ENCODE measurements around the gene FAM114A1. TPM values are rescaled to one million over a fixed set of nuclear protein-coding genes. Genes with fewer than 3 reads are reported as not detected.

FAM114A1 gene
- total and polyA plus RNA-seq, 9 donors = 32.8 to 99.7 (median 79.3) TPM

DNA sequence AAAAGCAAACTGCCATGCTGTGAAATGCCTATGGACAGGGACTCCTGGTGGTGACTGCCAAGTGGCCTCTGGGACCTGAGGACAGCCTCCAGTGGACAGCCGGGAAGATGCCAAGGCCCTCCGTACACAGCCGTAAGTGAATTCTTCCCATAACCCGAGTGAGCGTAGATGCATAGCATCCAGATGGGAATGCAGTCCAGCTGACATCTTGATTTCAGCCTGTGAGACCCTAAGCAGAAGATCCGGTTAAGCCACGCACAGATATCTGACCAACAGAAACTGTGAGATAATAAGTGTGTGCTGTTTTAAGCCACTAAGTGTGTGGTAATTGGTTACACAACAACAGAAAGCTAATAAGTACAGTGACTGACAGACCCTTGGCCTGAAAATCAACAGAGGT, 108.7 kb downstream of the FAM114A1 start:
- Histone ChIP-seq H3K27me3 (no peaks in the 10 kb centered on the region), H3K27ac (no peak overlapping the region), H3K4me1 (ENCODE audit: insufficient read depth) (no peaks in the 10 kb centered on the region), H3K4me3 (no peak overlapping the region), H3K9me3 (no peaks in the 10 kb centered on the region), H3K36me3 (no peaks in the 10 kb centered on the region)
- no peak for DNase-seq
- WGBS, 3 donors = 86 to 96% (median 88%) methylated on average over 7 of the region's 7 CpGs
- intact Hi-C loops (cut with DNase I) = no loop called here
- TF ChIP-seq, protein P1, sequence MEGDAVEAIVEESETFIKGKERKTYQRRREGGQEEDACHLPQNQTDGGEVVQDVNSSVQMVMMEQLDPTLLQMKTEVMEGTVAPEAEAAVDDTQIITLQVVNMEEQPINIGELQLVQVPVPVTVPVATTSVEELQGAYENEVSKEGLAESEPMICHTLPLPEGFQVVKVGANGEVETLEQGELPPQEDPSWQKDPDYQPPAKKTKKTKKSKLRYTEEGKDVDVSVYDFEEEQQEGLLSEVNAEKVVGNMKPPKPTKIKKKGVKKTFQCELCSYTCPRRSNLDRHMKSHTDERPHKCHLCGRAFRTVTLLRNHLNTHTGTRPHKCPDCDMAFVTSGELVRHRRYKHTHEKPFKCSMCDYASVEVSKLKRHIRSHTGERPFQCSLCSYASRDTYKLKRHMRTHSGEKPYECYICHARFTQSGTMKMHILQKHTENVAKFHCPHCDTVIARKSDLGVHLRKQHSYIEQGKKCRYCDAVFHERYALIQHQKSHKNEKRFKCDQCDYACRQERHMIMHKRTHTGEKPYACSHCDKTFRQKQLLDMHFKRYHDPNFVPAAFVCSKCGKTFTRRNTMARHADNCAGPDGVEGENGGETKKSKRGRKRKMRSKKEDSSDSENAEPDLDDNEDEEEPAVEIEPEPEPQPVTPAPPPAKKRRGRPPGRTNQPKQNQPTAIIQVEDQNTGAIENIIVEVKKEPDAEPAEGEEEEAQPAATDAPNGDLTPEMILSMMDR (IDR thresholded peaks at IDR 0.05) = no peak

DNA sequence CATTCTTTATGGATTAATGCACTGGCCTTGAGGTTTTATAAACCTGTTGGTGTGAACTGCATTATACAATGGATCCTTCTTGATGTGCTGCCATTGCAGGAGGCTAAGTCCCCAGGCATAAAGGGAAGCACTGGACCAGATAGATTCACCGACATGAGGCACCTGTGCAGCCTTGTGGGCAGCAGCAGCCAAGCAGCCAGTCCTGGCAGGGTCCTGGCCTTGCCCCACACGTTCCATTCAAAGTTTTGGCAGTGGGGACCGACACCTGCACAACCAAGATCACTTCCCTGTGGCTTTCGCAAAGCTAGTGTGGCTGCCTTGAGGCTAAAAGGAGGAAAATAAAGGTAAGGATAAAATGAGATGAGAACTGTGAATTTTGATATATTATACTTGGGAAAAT, 111.5 kb downstream of the FAM114A1 start:
- 86 to 90% (median 89%) methylated on average over 4 of the region's 4 CpGs for WGBS, 3 donors
- TF ChIP-seq POLR2A (IDR thresholded peaks at IDR 0.05) (no peak), EP300 (IDR thresholded peaks at IDR 0.05) (no peak)
- TF ChIP-seq, protein P1 (IDR thresholded peaks at IDR 0.05) = no peak
- intact Hi-C loops (cut with DNase I) = no loop called here

DNA sequence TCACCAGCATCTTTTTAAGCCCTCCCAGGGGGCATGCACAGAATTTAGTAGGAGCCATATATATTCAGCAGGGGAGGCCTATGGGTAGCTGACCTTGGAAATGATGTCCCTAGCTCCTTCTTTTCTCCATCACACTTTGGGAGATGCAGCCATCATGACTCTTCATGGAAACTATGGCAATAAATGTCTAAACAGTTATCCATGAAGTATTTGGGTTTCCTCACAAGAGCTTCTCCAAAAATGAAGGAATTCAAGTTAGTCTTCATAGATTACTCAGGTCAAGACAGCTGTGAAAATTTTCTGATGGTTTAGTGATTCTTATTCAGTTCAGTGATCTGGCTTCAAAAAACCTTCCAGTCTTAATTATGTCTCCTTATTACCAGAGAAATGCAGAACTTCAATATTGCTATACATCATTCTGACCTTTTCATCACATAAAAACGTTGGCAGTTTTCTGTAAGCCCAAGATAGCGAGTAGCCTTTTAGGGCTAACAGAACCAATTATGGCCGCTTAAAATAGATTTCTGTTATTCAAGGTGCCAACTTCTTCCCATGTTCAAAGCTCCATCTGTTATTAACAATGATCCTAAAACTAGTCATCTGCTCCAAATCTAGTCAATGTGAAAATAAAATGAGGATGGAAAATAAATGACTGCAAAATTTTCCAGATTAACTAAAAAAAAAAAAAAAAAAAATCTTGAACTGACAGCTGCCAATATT, 112.1 kb downstream of the FAM114A1 start:
- no peak overlapping the region for H3K4me3 ChIP-seq
- no peaks in the 10 kb centered on the region for H3K9me3 ChIP-seq
- 74 to 76% (median 75%) methylated on average over 3 of the region's 3 CpGs for WGBS, 3 donors
- H3K4me1 ChIP-seq (ENCODE audit: insufficient read depth) = no peaks in the 10 kb centered on the region
- H3K27me3 ChIP-seq = no peaks in the 10 kb centered on the region
- intact Hi-C loops (cut with DNase I) = no loop called here
- H3K27ac ChIP-seq = no peak overlapping the region
- DNase-seq = no peak
- TF ChIP-seq EP300 (IDR thresholded peaks at IDR 0.05) = no peak
- TF ChIP-seq, protein P1 (IDR thresholded peaks at IDR 0.05) = no peak
- TF ChIP-seq POLR2A (IDR thresholded peaks at IDR 0.05) = no peak
- H3K36me3 ChIP-seq = no peaks in the 10 kb centered on the region

More for the DNA sequence above, 111.5 kb downstream of the FAM114A1 start:
- DNase-seq = no peak
- Histone ChIP-seq H3K9me3 (no peaks in the 10 kb centered on the region), H3K4me1 (ENCODE audit: insufficient read depth) (no peaks in the 10 kb centered on the region), H3K27me3 (no peaks in the 10 kb centered on the region), H3K4me3 (no peak overlapping the region), H3K36me3 (no peaks in the 10 kb centered on the region), H3K27ac (no peak overlapping the region)

DNA sequence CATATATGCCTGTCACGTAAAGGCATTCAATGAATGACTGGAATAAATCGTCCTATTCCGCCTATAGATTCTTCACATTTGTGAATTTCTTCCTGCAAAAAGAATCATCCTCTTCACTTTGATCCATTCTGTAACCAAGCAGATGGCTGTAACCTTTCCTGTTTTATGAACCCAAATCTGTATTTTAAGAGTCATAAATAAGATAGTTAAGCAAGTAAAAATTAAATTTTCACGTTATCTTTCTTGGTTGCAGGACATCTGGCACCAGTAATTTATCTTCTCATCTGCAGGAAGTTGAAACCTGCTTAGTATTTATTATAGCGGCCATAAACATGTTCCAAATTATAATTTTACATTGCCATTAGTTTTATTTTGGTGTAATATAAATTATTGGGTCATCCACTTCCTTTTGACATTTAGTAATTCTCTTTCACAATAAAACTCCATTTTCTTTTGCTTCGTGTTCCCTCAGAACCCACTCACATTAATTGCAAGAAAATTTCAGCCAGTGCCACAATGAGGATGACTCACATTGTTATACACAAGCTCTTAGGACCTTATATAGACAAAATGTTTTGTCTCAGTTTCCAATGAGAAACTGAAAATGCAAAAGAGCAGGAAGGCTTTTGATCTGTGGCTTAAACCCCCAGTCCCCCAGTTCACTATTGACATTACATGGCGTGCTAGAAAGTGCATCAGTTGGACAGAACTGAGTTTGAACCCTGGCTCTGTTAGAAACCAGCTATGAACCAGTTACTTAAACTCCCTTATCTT, 113.5 kb downstream of the FAM114A1 start:
- DNase-seq = no peak
- intact Hi-C loops (cut with DNase I) = no loop called here

More for the DNA sequence above, 113.5 kb downstream of the FAM114A1 start:
- Histone ChIP-seq H3K27ac (no peak overlapping the region), H3K4me1 (ENCODE audit: insufficient read depth) (no peaks in the 10 kb centered on the region), H3K36me3 (no peaks in the 10 kb centered on the region), H3K27me3 (no peaks in the 10 kb centered on the region), H3K9me3 (no peaks in the 10 kb centered on the region), H3K4me3 (no peak overlapping the region)
- WGBS, 3 donors = 69 to 73% (median 71%) methylated on average over 7 of the region's 7 CpGs
- TF ChIP-seq, protein P1 (IDR thresholded peaks at IDR 0.05) = no peak
- TF ChIP-seq EP300 (IDR thresholded peaks at IDR 0.05) (no peak), POLR2A (IDR thresholded peaks at IDR 0.05) (no peak)

Measured in ovary (tissue), 9 donors.